HepG2 (cell line): ENCODE results near the gene SH3BP2. TPM values are rescaled to one million over a fixed set of nuclear protein-coding genes. Genes with fewer than 3 reads are reported as not detected.
A peak's percentile ranks its signal among the peaks of the same experiment; 100 is the strongest.

ENCODE experiments used
- CHD2 ChIP-seq: IDR thresholded peaks from 2 replicates; pipeline ENCODE4 v1.6.1; 2011; ENCODE audit warnings: low read depth, low read length, improper control_type of control experiment
- KLF16 ChIP-seq, 2 experiments: sonication (generic) in 1 of 2; formaldehyde crosslinking in 1 of 2; IDR thresholded peaks; 2 replicates each; pipeline versions ENCODE4 v1.6.1 to v1.8.0; 2016 to 2023; ENCODE audit warnings: missing genetic modification reagents in 2 of 2, missing compliant biosample characterization in 1 of 2
- NFE2L1 ChIP-seq: sonication (generic); formaldehyde crosslinking; IDR thresholded peaks from 2 replicates; pipeline ENCODE4 v1.4.0; 2020; ENCODE audit warnings: missing genetic modification reagents, mild to moderate bottlenecking, borderline replicate concordance
- PATZ1 ChIP-seq: sonication (generic); formaldehyde crosslinking; IDR thresholded peaks from 2 replicates; pipeline ENCODE4 v1.4.0; 2020; ENCODE audit warnings: missing genetic modification reagents
- RFXAP ChIP-seq: sonication (generic); formaldehyde crosslinking; IDR thresholded peaks from 2 replicates; pipeline ENCODE4 v1.4.0; 2020; ENCODE audit warnings: missing genetic modification reagents, borderline replicate concordance
- RXRA ChIP-seq: sonication (generic); formaldehyde crosslinking; IDR thresholded peaks from 2 replicates; pipeline ENCODE4 v1.5.1; 2020; ENCODE audit warnings: missing genetic modification reagents
- TIGD3 ChIP-seq: sonication (generic); formaldehyde crosslinking; IDR thresholded peaks from 2 replicates; pipeline ENCODE4 v1.5.1; 2020; ENCODE audit warnings: mild to moderate bottlenecking, missing genetic modification reagents, borderline replicate concordance
- TOE1 ChIP-seq: sonication (generic); formaldehyde crosslinking; IDR thresholded peaks from 2 replicates; pipeline ENCODE4 v1.4.0; 2020; ENCODE audit warnings: mild to moderate bottlenecking, missing genetic modification reagents
- ZBTB33 ChIP-seq: sonication (generic); formaldehyde crosslinking; IDR thresholded peaks from 2 replicates; pipeline ENCODE4 v1.4.0; 2020; ENCODE audit warnings: missing genetic modification reagents
- ZFP36L1 ChIP-seq: sonication (generic); formaldehyde crosslinking; IDR thresholded peaks from 2 replicates; pipeline ENCODE4 v1.8.0; 2022; ENCODE audit warnings: mild to moderate bottlenecking, missing genetic modification reagents, moderate library complexity
- ZNF230 ChIP-seq: sonication (generic); formaldehyde crosslinking; IDR thresholded peaks from 2 replicates; pipeline ENCODE4 v1.4.0; 2020; ENCODE audit warnings: mild to moderate bottlenecking, missing genetic modification reagents
- ZNF281 ChIP-seq: sonication (generic); formaldehyde crosslinking; IDR thresholded peaks from 2 replicates; pipeline ENCODE4 v1.4.0; 2020; ENCODE audit warnings: missing genetic modification reagents, borderline replicate concordance
- ZNF572 ChIP-seq: sonication (generic); formaldehyde crosslinking; IDR thresholded peaks from 2 replicates; pipeline ENCODE4 v1.5.1; 2020; ENCODE audit warnings: mild to moderate bottlenecking, missing genetic modification reagents
- ZNF782 ChIP-seq: sonication (generic); formaldehyde crosslinking; IDR thresholded peaks from 2 replicates; pipeline ENCODE4 v1.4.0; 2020; ENCODE audit warnings: missing genetic modification reagents, mild to moderate bottlenecking, borderline replicate concordance
- ZNF839 ChIP-seq: sonication (generic); formaldehyde crosslinking; IDR thresholded peaks from 2 replicates; pipeline ENCODE4 v1.4.0; 2020; ENCODE audit warnings: missing genetic modification reagents, mild to moderate bottlenecking, borderline replicate concordance
- ZSCAN9 ChIP-seq: IDR thresholded peaks from 2 replicates; pipeline ENCODE4 v1.6.1; 2016; ENCODE audit warnings: borderline replicate concordance
- polyA plus RNA-seq, 8 experiments: library from polyadenylated mRNA; depleted of rRNA in 3 of 8; stranded (reverse) in 7 of 8; unstranded in 1 of 8; fragments of >200 nt; fragmentation: Illumina TruSeq in 4 of 8; extraction: Trizol in 4 of 8; gene quantifications; 2 replicates each; pipeline versions ENCODE4 v1.2.1 to v1.2.3, GENCODE V29; 2011 to 2016; ENCODE audit warnings: low read depth in 4 of 8, missing spikeins in 1 of 8, mixed read lengths in 1 of 8; ENCODE audit not compliant: insufficient read depth in 1 of 8
- total RNA-seq, 5 experiments: library from RNA; depleted of rRNA; stranded (reverse); fragments of >200 nt; fragmentation: Illumina TruSeq; extraction: Trizol; gene quantifications; 2 replicates each; pipeline ENCODE4 v1.2.3, GENCODE V29; 2016; ENCODE audit warnings: low read depth in 1 of 5
- TF ChIP-seq, protein P1 (sequence below): sonication (generic); formaldehyde crosslinking; IDR thresholded peaks from 2 replicates; pipeline ENCODE4 v1.5.1; 2020; ENCODE audit warnings: mild to moderate bottlenecking, moderate library complexity, missing genetic modification reagents

Gene SH3BP2
- total and polyA plus RNA-seq, 2 of the 13 experiments (the other 11 are each of a cell fraction or from before 2014, with no cell fraction given) = 16.9 to 34.5 TPM

- TF ChIP-seq PATZ1 (CRISPR knock-in tag) = peak; percentile 72; the same call in 1 of the 2 replicates
- TF ChIP-seq ZNF230 (CRISPR knock-in tag) = no peak
- peak; percentile 26; the same call in 1 of the 2 replicates for TF ChIP-seq ZBTB33 (CRISPR knock-in tag)
- 0 out of 2 replicates have a peak, but pooled peaks have one; percentile 34 for TF ChIP-seq ZNF839 (CRISPR knock-in tag)
- no peak for TF ChIP-seq NFE2L1 (CRISPR knock-in tag)
- peak; percentile 87; the same call in 1 of the 2 replicates for TF ChIP-seq ZSCAN9 (CRISPR knock-in tag)
- TF ChIP-seq CHD2 = no peak
- 0 out of 2 replicates have a peak, but pooled peaks have one; percentile 13 for TF ChIP-seq RXRA
- no peak for TF ChIP-seq TOE1 (CRISPR knock-in tag)
- TF ChIP-seq, protein P1, sequence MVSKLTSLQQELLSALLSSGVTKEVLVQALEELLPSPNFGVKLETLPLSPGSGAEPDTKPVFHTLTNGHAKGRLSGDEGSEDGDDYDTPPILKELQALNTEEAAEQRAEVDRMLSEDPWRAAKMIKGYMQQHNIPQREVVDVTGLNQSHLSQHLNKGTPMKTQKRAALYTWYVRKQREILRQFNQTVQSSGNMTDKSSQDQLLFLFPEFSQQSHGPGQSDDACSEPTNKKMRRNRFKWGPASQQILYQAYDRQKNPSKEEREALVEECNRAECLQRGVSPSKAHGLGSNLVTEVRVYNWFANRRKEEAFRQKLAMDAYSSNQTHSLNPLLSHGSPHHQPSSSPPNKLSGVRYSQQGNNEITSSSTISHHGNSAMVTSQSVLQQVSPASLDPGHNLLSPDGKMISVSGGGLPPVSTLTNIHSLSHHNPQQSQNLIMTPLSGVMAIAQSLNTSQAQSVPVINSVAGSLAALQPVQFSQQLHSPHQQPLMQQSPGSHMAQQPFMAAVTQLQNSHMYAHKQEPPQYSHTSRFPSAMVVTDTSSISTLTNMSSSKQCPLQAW (CRISPR knock-in tag) = 0 out of 2 replicates have a peak, but pooled peaks have one; percentile 12
- TF ChIP-seq ZNF281 (CRISPR knock-in tag) = peak; percentile 57; the same call in 1 of the 2 replicates
- TF ChIP-seq TIGD3 (CRISPR knock-in tag) = no peak
- peak in 1 of 2 experiments; percentile 91; a peak in 2 of 4 replicates for TF ChIP-seq KLF16 (CRISPR knock-in tag; IDR thresholded peaks at IDR 0.05)
- no peak for TF ChIP-seq ZFP36L1 (CRISPR knock-in tag)
- TF ChIP-seq RFXAP (CRISPR knock-in tag) = no peak
- 0 out of 2 replicates have a peak, but pooled peaks have one; percentile 26 for TF ChIP-seq ZNF572
- no peak; the same call in 1 of the 2 replicates for TF ChIP-seq ZNF782 (CRISPR knock-in tag)
Observed at GRCh38 chr4:2793586-2794485, 951 bp downstream of the SH3BP2 start (continued).
